ENCODE measurements around the gene AKIRIN1.
"Not testable (repeated sequence)": the region's sequence is repeated elsewhere in the genome, so short reads cannot be mapped to it uniquely, and the experiment has no call there.

AKIRIN1 gene

DNA sequence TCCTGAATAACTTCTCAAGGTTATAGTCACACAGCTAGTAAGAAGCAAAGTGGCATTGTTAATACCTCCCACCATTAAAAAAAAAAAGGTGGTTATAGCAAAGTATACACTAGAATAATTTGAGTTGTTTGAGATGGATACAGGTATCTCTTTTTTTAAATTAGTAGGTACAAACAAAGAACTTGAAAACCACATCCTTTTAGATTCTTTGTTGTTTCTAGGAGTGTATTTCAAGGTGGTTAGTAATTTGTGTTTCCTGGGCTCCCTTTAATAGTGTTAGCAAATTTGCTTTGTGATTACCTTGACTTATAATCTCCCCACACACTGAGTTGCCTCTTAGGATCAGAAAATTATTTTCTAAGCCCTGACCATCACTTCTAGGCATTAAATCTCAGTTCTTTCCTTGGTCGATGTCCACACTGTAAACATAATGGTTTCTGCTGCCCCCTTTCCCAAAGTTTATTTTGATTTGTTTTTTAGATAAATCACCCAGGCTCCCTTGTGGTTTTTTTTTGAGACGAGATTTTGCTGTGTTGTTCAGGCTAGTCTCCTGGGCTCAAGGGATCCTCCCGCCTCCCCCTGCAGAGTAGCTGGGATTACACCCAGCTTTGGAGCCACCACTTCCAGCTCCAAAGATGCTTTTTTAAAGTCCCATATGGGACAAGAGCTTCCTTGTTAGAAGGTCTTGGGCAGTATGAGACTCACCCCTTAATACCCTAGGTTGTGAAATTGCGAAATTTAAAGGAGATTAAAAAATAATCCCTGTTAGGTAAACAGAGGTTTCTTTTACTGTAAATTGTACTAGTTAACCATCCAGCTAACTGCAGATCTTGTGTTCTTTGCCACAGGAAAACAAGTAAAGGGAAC, 6.2 kb downstream of the AKIRIN1 start:
- no peak for FAIRE-seq

DNA sequence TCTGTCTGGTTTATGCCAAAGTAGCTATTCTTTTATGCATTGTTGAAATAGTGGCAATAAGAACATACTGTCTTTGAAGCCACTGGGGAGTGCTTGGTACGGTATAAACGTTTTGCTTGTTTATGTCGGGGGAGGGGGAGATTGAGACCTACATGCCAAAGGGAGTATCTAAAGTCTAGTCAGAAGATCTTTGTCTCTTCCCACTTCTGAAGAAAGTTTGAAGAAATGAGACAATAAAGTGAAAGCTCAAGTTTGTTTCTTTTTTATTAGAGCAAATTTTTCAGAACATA, 6.8 kb downstream of the AKIRIN1 start:
- FAIRE-seq: no peak

DNA sequence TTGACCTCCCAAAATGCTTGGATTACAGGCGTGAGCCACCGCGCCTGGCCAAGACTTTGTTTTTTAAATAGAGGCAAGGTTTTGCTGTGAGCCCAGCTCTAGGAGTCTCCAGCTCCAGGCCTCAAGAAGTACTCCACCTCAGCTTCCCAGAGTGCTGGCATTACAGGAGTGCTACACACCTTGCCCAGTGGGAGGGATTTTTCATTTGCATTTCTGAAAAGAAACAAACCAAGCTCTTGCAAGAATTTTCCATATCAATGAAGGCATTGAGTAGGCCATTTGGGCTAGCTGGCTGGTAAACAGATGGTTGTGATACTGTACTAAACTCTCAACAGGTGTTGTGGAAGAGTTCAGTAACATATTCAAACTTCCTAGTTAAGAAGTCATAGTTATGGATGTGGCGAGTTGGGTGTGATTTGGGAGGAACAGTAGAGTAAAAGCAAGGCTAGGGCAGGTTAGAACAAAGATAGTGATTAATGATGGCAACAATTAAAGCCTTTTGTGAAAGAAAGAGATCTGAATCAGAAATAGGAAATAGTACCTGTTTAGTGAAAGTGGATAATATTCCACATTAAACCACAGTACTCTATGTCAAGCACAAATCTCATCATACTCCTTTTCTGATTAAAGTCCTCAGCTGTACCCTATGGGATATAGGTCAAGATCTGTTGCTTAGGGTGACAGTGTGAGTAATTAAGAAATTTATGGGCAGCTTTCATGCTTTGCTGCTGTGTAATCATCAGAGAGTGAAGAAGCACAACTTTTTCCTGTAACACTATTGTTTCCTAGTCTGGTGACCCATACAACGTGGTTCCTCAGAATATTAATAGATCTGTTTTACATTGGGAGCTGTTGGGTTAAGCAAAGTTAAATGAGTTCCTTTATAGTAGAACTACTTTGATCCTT, 10.7 kb downstream of the AKIRIN1 start:
- no peak for FAIRE-seq

DNA sequence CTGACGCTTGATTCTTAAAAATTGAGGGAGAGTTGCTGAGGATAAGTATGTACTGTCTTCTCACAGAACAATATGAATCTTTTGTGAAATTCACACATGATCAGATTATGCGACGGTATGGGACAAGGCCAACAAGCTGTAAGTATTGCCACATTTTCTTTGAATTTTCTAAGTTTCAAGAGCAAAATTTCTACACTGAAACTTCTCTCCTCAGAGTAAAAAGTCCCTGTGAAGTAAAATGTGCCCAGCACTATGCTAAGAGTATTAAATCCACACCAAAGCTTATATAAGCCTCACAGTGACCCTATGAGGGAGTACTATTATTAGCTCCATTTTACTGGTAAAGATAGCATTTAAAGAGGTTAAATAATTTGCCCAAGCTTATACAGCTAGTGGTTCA, 12.2 kb downstream of the AKIRIN1 start:
- FAIRE-seq: no peak

DNA sequence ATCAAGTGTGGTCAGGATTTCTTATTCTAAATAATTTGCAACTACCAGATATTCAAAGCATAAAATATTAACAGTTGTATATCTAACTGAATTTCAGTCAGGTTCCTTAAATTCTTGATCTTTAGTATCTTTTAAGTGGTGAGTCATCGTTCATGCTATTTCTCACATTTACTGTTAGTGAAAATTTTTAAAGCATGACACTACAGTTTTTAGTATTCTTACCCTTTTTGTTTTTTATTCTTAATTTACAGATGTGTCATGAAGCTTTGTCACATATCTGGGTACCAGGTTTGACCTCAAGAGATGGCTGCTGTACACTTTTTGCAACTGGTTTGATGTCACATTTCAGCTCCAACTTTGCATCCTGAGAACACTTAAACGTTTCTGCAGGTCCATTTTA, 12.7 kb downstream of the AKIRIN1 start:
- peak; percentile 23 for FAIRE-seq

DNA sequence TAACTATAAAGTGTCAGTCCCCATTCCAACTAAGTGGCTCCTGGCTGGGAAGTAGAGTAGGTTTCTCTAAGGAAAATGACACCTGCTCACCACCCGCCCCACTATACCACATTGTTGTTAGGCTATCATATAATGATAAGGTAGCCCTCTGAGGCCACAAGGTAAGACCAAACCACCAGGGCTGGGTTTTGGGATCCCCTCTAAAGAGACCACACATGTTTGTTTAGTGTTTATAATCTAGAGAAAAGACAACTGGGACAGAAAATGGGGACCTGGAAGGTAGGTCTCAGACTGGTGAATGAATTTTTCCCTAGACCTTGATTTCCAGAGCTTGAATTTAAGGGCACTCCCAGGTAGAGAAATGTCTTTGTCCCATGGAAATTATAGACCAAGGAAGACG, 15.2 kb downstream of the AKIRIN1 start:
- FAIRE-seq: no peak

DNA sequence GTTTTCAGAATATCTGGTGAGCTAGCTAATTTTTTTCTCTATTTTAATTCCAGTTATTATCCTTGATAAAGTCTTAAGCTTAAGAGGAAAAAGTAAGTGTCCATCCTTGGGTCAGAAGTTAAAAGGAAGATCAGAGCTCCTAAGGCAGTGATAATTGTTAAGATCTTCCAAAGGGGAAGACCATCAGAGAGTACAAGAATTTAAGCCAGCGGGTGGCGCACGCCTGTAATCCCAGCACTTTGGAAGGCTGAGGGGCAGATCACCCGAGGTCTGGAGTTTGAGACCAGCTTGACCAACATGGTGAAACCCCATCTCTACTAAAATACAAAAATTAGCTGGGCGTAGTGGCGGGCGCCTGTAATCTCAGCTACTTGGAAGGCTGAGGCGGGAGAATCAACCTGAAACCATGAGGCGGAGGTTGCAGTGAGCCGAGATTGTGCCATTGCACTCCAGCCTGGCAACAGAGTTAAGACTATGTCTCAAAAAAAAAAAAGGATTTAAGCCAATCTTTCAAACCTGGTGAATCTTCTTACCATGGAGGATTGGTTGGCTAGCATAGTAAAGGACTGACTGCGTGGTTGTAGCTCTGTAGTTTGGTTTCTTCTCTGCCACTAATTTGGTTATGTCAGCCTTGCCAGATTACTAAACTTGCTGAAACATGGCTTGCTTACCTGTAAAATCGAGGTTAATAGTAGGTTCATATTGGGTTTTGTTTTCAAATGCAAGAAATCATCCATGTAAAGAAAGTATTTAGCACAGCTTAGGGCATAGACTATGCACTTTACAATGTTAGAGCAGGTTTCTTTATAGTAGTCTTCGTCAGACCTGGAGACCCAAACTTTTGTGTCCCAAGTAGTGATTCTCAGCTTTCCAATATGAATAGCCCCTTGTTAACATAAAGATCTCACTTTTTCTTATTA, 15.9 kb downstream of the AKIRIN1 start:
- no peak for FAIRE-seq

DNA sequence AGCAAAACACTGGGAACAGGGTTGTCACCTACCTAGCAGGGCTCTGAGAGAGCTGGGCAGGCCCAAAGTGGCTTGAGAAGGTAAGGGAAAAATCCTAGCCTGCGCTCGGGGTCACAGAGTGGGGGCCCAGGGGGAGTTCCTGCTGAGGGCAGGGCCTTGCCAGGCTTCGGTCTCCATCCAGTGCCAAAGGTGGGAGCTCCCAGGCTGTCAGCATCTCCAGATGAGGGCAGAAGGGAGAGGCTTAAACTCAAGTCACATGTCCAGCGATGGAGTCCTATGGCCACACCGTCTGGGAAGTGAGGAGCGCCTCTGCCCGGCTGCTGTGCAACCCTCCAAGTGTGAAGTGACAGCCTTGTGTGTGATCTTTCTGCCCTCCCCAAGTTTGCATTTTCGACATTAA, 23.9 kb downstream of the AKIRIN1 start:
- FAIRE-seq: not testable (repeated sequence)

DNA sequence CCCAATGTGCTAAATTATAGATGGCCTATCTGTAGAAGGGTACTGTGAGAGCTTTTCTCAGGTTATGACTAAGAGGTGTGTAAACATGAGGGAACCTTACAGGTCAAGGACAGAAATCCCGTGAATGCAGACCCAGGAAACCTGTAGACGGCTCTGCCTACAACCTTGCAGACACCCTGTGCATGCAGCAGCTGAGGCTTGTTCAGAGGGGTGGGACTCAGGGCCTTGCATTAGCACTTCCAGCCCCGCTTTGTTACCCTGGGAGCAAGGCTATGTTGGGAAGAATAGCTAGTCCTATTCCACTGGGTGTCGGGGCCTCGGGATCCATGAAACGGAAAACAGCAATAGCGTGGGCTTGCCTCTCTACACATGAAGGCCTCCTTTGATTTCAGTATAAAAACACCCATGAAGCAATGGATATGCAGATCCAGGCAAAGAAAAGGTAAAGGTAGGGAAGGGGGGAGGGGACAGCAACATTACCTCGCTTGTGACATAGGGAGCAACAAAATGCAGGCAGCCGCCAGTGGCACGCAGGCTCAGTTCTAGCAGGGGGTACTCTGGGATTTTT, 25.6 kb downstream of the AKIRIN1 start:
- no peak for FAIRE-seq

DNA sequence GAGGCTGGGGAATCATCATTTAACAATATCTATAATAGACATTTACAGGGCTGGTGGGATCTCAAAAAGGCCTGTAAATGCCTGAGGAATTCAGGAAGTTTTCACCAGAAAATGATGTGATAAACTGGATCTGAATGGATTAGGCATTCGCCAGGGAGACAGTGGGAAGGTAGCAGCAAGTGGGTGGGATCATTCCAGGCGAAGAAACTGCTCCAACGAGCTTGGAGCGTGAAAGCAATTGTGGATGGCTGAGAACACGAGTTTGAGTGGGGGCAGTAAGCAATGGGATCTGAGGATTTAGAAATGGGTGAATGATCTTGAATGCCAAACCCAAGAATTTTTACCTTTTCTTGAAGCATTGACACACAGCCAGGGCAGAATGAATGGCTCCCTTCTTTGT, 26.2 kb downstream of the AKIRIN1 start:
- no peak for FAIRE-seq

DNA sequence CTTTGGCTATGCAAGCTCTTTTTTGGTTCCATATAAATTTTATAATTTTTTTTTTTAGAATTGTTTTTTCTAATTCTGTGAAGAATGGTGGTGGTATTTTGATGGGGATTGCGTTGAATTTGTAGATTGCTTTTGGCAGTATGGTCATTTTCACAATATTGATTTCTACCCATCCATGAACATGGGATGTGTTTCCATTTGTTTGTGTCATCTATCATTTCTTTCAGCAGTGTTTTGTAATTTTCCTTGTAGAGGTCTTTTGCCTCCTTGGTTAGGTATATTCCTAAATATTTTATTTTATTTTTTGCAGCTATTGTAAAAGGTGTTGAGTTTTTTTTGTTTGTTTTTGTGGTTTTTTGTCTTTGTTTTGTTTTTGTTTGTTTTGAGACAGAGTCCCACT, 29.4 kb downstream of the AKIRIN1 start:
- not testable (repeated sequence) for FAIRE-seq

DNA sequence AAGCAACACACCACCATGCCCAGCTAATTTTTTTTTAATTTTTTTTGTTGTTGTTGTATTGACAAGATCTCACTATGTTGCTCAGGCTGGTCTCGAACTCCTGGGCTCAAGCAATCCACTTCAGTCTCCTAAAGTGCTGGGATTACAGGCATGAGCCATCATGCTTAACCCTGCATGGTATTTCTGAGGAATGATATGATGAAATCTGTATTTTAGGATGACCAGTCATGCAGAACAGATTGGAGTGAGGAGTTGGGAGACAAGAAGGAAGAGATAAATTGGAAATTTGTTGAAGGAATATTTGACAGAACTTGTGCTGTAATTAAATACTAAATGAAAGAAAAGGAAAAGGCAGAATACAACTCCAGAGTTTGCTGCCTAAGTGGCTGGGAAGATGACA, 30.4 kb downstream of the AKIRIN1 start:
- no peak for FAIRE-seq

DNA sequence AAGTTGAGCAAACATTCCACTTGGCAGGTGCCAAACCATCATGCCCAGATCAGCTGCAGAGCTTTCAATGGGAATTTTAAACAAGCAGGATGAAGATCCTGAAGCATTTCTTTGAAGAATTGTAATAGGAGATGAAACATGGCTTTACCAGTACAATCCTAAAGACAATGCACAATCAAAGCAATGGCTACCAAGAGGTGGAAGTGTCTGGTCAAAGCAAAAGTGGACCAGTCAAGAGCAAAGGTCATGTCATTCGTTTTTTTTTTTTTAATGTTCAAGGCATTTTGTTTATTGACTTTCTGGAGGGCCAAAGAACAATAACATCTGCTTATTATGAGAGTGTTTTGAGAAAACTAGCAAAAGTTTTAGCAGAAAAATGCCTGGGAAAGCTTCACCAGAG, 32.1 kb downstream of the AKIRIN1 start:
- FAIRE-seq: no peak

DNA sequence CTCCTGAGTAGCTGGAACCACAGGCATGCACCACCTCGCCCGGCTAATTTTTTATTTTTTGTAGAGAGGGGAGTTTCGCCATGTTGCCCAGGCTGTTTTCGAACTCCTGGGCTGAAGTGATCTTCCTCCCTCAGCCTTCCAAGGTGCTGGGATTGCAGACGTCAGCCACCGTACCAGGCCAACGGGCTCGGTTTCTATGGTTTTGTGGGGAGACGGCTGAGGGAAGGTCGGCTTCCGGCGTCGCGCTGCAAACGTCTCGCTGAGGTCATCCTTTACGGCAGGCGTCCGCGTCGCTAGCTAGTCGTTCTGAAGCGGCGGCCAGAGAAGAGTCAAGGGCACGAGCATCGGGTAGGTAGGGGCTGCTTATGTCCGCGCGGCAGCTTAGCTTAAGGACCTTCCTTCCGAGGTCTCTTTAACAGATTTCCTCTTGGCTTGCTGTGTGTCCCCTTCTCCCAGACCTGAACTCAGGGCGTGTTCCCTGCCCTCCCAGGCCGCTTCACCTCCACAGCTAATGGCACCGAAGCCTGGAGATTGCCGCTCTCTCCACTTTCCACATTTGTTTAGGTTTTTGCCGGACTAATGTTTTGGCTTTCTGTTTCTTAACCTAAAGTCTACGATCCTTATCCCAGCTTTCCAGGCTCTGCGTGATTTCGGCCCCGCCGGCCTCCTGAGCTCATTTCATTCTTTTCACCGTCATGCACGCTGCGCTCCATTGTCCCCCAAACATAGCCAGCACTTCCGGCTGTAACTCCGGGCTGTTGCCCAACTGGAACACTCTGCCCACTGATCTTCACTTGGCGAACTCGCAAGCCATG, 35.2 kb downstream of the AKIRIN1 start, which contains the start of gene NDUFS5:
Gene NDUFS5, plus strand, starts transcription at position 300 of the 815 bp plus-strand sequence. CDS start 2,375 bp downstream, outside the sequence.
- peak; percentile 60 for FAIRE-seq

DNA sequence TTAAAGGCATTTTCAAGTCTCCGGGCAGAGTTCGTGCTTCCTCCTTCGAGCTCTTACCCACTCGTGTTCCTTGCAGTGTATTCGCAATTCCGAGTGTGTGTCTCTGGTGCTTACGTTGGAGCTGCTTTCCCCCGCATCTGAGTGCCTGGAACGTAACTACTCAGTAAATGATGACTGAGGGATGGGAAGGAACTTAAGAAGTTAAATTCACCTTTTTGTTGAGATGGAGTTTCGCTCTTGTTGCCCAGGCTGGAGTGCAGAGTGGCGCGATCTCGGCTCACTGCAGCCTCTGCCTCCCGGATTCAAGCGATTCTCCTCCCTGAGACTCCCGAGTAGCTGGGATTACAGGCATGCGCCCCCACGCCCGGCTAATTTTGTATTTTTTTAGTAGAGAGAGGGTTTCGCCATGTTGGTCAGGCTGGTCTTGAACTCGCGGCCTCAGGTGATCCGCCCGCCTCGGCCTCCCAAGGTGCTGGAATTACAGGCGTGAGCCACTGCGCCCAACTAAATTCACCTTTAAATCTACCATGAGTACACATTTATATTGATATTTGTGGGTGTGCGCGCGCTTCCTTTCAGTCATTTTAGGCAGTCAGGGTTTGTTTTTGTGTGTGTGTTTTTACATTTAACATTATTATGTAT, 35.9 kb downstream of the AKIRIN1 start:
- FAIRE-seq: no peak

DNA sequence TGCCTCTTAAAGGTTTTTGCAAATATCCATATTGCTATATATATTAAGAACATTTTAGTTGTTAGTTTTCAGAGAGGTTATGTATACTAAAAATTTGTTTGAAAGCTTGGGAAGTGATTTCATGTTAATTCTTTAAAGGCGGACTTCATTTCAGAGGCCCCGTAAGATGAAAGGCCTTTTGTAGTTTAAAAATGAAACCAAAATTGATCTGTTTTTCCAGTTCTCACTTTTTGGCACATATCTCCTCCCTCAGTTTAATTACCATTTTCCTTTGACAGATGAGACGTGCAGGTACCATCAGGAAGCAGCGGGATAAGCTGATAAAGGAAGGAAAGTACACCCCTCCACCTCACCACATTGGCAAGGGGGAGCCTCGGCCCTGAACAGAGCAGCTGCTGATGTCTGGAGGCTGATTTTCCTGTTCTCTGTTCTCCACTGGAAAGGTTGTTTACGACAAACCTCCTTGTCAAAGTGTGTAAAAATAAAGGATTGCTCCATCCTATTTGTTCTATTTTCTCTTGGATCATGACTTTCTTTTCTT, 43.1 kb downstream of the AKIRIN1 start:
- no peak for FAIRE-seq

DNA sequence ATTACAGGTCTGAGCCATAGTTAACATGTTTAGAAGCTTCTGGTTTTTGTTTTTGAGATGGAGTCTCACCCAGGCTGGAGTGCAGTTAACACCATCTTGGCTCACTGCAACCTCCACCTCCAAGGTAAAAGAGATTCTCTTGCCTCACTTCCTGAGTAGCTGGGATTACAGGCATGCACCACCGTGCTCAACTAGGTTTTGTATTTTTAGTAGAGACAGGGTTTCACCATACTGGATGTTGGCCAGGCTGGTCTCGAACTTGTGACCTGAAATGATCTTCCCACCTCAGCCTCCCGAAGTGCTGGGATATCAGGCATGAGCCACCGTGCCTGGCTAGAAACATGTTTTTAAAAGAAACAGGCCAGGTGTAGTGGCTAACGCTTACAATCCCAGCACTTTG, 45.6 kb downstream of the AKIRIN1 start:
- no peak for FAIRE-seq

DNA sequence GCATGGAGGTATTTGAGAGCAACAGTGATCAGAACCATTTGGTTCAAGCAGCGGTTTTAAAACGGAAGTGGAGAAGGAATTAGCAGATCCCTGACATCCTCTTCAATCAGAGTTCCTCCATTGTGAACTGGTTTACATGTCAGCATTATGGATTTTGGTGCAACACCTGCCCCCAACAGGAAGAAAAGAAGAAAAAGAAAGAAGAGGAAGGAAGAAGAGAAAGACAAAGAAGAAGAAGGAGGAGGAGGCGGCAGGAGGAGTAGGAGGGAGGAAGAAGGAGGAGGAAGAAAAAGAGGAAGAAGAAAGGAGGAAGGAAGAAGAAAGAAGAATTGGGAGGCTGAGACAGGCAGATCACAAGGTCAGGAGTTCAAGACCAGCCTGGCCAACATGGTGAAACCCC, 52.4 kb downstream of the AKIRIN1 start:
- FAIRE-seq: no peak

DNA sequence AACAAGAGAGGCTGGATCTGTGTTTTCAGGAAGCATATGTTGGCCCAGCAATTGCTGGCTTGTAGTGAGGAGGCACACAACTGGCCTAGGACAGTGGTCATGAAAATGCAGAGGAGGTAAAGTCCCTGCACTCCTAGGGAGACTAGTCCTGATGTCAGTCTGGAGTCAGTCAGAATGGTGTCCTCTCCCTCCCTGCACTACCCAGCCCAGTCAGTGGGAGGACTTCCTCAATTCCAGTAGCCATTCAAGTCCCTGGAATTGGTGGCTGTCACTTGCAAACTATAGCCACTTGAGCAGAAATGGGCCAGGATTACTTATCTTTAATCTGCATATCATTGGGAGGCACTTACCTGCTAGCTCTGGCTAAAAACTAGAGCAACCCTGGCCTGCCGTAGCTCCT, 53.7 kb downstream of the AKIRIN1 start:
- FAIRE-seq: no peak

DNA sequence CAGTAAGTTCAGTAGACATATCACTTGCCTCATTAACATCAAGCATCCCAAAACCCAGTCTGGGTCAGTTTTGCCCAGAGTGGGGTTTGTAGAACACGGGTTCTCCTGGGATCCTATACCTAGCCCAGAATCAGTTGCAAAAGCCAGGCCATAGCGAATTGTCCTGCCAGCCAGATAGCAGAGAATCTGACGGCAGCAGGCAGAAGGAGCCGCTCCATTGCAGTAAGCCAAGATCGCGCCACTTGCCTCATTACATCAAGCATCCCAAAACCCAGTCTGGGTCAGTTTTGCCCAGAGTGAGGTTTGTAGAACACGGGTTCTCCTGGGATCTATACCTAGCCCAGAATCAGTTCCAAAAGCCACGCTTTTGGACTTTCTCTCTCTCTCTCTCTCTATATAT, 54.2 kb downstream of the AKIRIN1 start:
- no peak for FAIRE-seq

All from A204.1 (cell line).